GM03348 (cell line): ENCODE measurements around the gene ART5.

Experiments
- DNase-seq: peaks from one replicate; pipeline ENCODE4 v3.0.0; 2012; ENCODE audit warnings: low spot score

Gene ART5

GRCh38 chr11:3641701-3642070, at the start of gene ART5:
Gene ART5 (minus strand): TSS chr11:3641992. CDS start chr11:3641862, 130 bp downstream.
- no peak for DNase-seq

- no peak for DNase-seq
Measured at GRCh38 chr11:3686751-3687150, 45.0 kb upstream of the ART5 start.

- no peak for DNase-seq
Measured at GRCh38 chr11:3685923-3686322, 44.1 kb upstream of the ART5 start.

- DNase-seq, result no peak
Measured at GRCh38 chr11:3684819-3685172, 43.0 kb upstream of the ART5 start.

GRCh38 chr11:3684129-3684818, 42.5 kb upstream of the ART5 start:
- DNase-seq, result no peak

GRCh38 chr11:3683039-3683438, 41.2 kb upstream of the ART5 start:
- no peak for DNase-seq

- DNase-seq, result no peak
Measured at GRCh38 chr11:3679077-3679476, 37.3 kb upstream of the ART5 start.

GRCh38 chr11:3675971-3676370, 34.2 kb upstream of the ART5 start:
- DNase-seq, result no peak

GRCh38 chr11:3674189-3674588, 32.4 kb upstream of the ART5 start:
- no peak for DNase-seq

GRCh38 chr11:3671334-3672254, 29.8 kb upstream of the ART5 start, which contains the start of gene CHRNA10:
Gene CHRNA10 (minus strand): TSS chr11:3671384. CDS start chr11:3671312, 72 bp downstream.
- no peak for DNase-seq

- no peak for DNase-seq
Measured at GRCh38 chr11:3669742-3670183, 28.0 kb upstream of the ART5 start.

GRCh38 chr11:3669128-3669527, 27.3 kb upstream of the ART5 start:
- no peak for DNase-seq

- no peak for DNase-seq
Measured at GRCh38 chr11:3667149-3668035, 25.6 kb upstream of the ART5 start.

GRCh38 chr11:3666023-3666530, 24.3 kb upstream of the ART5 start:
- DNase-seq, result no peak

GRCh38 chr11:3665336-3666022, 23.7 kb upstream of the ART5 start:
- no peak for DNase-seq

GRCh38 chr11:3664032-3664630, 22.3 kb upstream of the ART5 start:
- no peak for DNase-seq

GRCh38 chr11:3662856-3663255, 21.1 kb upstream of the ART5 start:
- DNase-seq, result no peak

- no peak for DNase-seq
Measured at GRCh38 chr11:3660960-3661359, 19.2 kb upstream of the ART5 start.

- no peak for DNase-seq
Measured at GRCh38 chr11:3659595-3660515, 18.1 kb upstream of the ART5 start.

- DNase-seq, result no peak
Measured at GRCh38 chr11:3658252-3658651, 16.5 kb upstream of the ART5 start.
